Muscle of leg (tissue), 11 donors: ENCODE results near the gene SHISA9. TPM values are rescaled to one million over a fixed set of nuclear protein-coding genes. Genes with fewer than 3 reads are reported as not detected.

Experiments used
- DNase-seq: peaks from one replicate; pipeline ENCODE4 v3.0.0; 2013
- H3K27ac ChIP-seq: one replicate; pipeline ENCODE4 v1.5.1; 2013; ENCODE audit warnings: mild to moderate bottlenecking, low read length, control low read depth
- H3K27me3 ChIP-seq: one replicate; pipeline ENCODE4 v1.6.1; 2013; ENCODE audit warnings: low read length; ENCODE audit not compliant: control insufficient read depth, insufficient read depth
- H3K36me3 ChIP-seq: one replicate; pipeline ENCODE4 v1.6.1; 2013; ENCODE audit warnings: low read length; ENCODE audit not compliant: control insufficient read depth, insufficient read depth
- H3K4me1 ChIP-seq: one replicate; pipeline ENCODE4 v1.6.1; 2013; ENCODE audit warnings: low read length; ENCODE audit not compliant: control insufficient read depth, insufficient read depth
- H3K4me3 ChIP-seq: one replicate; pipeline ENCODE4 v1.5.1; 2013; ENCODE audit warnings: low read length, control low read depth
- H3K9me3 ChIP-seq: replicated peaks from 2 replicates; pipeline ENCODE4 v1.6.1; 2013; ENCODE audit warnings: low read depth, low read length; ENCODE audit not compliant: control insufficient read depth
- WGBS: methylation state at CpG from one replicate; pipeline ENCODE4 v1.1.5; 2013; ENCODE audit warnings: missing lambda C conversion rate; ENCODE audit not compliant: insufficient coverage; 5-methylcytosine and 5-hydroxymethylcytosine counted together
- polyA plus RNA-seq, 8 donors: library from polyadenylated mRNA; unstranded; fragments of 120-200 nt; gene quantifications; one replicate each; pipeline versions ENCODE4 v1.2.1 to v1.2.3, GENCODE V29; 2013; ENCODE audit warnings: inconsistent platforms in 1 of 8, low replicate concordance in 1 of 8; ENCODE audit not compliant: insufficient read length in 8 of 8, insufficient read depth in 1 of 8
- total RNA-seq: library from RNA; stranded (reverse); fragments of 120-200 nt; gene quantifications from one replicate; pipeline ENCODE4 v1.2.4, GENCODE V29; 2013

Gene SHISA9
- total and polyA plus RNA-seq, 9 donors, result 0.04 to 0.31 (median 0.14) TPM

- no peak for DNase-seq
- H3K4me3 ChIP-seq, result no peak overlapping the region
- no peak overlapping the region for H3K27ac ChIP-seq
- peaks cover 56% of the 10 kb centered on the region for H3K27me3 ChIP-seq
- no peaks in the 10 kb centered on the region for H3K36me3 ChIP-seq
- WGBS, result no CpG with 5 or more reads among the region's 6 CpGs
- no peaks in the 10 kb centered on the region for H3K9me3 ChIP-seq
- H3K4me1 ChIP-seq, result peaks cover 4% of the 10 kb centered on the region
Measured at GRCh38 chr16:12899529-12900143, 1.8 kb upstream of the SHISA9 start.

DNA sequence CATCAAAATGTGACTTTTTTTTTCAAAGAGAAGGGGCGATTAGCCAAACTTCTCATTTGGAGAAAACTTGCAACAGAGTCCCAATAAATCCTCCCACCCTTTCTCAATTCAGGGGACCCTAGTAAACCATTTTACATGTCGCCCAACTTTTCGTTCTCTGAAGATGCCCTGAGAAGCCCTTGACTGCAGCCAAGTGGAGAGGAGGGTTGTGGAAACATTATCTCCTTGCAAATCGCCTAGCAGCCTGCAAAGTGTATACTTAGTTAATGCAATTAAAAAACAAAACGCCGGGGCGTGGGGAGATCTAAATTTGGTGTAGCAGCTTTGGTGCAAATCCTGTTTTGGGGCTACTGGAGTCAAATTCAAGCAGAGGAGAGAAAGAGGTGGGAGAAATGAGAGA, 1.2 kb upstream of the SHISA9 start:
- peaks cover 60% of the 10 kb centered on the region for H3K27me3 ChIP-seq
- 12% methylated on average over 3 of the region's 7 CpGs for WGBS

GRCh38 chr16:12900599-12901203, 697 bp upstream of the SHISA9 start:
- H3K27me3 ChIP-seq, result peaks cover 62% of the 10 kb centered on the region
- under 1% methylated on average over 37 of the region's 37 CpGs for WGBS
- no peaks in the 10 kb centered on the region for H3K36me3 ChIP-seq
- peaks cover 4% of the 10 kb centered on the region for H3K4me1 ChIP-seq
- H3K4me3 ChIP-seq, result no peak overlapping the region
- no peak overlapping the region for H3K27ac ChIP-seq
- no peaks in the 10 kb centered on the region for H3K9me3 ChIP-seq
- no peak for DNase-seq

More for the DNA sequence above, 1.2 kb upstream of the SHISA9 start:
- H3K36me3 ChIP-seq, result no peaks in the 10 kb centered on the region
- H3K27ac ChIP-seq, result no peak overlapping the region
- peaks cover 4% of the 10 kb centered on the region for H3K4me1 ChIP-seq
- no peak for DNase-seq
- H3K9me3 ChIP-seq, result no peaks in the 10 kb centered on the region
- H3K4me3 ChIP-seq, result no peak overlapping the region

DNA sequence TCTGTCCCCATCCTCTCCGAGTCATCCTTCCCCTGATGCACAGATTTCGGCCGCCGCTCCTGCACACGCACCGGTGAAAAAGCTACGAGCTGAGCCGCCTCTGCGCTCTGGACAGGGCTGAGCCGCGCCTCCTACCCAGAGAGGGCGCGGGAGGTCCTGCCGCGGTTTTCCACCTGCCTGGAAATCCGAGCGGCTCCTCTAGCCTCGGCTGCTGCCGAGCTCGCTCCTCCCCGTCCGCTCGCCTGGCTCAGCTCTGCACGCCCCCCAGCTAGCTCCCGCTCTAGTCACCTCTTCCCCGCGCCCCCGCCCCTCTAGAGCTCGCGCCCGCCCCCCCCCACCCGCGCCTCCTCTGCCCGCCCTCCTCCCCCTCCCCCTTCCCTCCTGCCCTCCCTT, 198 bp upstream of the SHISA9 start:
- Histone ChIP-seq H3K9me3 (no peaks in the 10 kb centered on the region), H3K4me1 (peaks cover 4% of the 10 kb centered on the region), H3K27me3 (peaks cover 67% of the 10 kb centered on the region), H3K27ac (no peak overlapping the region), H3K4me3 (no peak overlapping the region), H3K36me3 (no peaks in the 10 kb centered on the region)
- WGBS, result 0% methylated on average over 17 of the region's 34 CpGs
- DNase-seq, result no peak

GRCh38 chr16:12902511-12903372, 1.3 kb downstream of the SHISA9 start:
- DNase-seq, result no peak
- Histone ChIP-seq H3K9me3 (no peaks in the 10 kb centered on the region), H3K4me3 (no peak overlapping the region), H3K4me1 (peaks cover 4% of the 10 kb centered on the region), H3K36me3 (no peaks in the 10 kb centered on the region), H3K27me3 (peaks cover 68% of the 10 kb centered on the region), H3K27ac (no peak overlapping the region)
- WGBS, result under 1% methylated on average over 41 of the region's 55 CpGs

GRCh38 chr16:12903407-12904328, 2.3 kb downstream of the SHISA9 start:
- Histone ChIP-seq H3K36me3 (no peaks in the 10 kb centered on the region), H3K27ac (no peak overlapping the region), H3K4me3 (no peak overlapping the region), H3K27me3 (peaks cover 66% of the 10 kb centered on the region), H3K4me1 (peaks cover 4% of the 10 kb centered on the region), H3K9me3 (no peaks in the 10 kb centered on the region)
- DNase-seq, result no peak
- 5% methylated on average over 7 of the region's 38 CpGs for WGBS

GRCh38 chr16:12904329-12904671, 2.9 kb downstream of the SHISA9 start:
- DNase-seq, result no peak
- Histone ChIP-seq H3K36me3 (no peaks in the 10 kb centered on the region), H3K27ac (no peak overlapping the region), H3K4me1 (peaks cover 4% of the 10 kb centered on the region), H3K4me3 (no peak overlapping the region), H3K9me3 (no peaks in the 10 kb centered on the region), H3K27me3 (peaks cover 59% of the 10 kb centered on the region)
- WGBS, result 5% methylated on average over 3 of the region's 7 CpGs

- DNase-seq, result no peak
- peaks cover 40% of the 10 kb centered on the region for H3K27me3 ChIP-seq
- no CpG with 5 or more reads among the region's 5 CpGs for WGBS
Measured at GRCh38 chr16:12906271-12906670, 4.9 kb downstream of the SHISA9 start.

GRCh38 chr16:12906765-12907516, 5.5 kb downstream of the SHISA9 start:
- Histone ChIP-seq H3K4me1 (peaks cover 4% of the 10 kb centered on the region), H3K27ac (no peak overlapping the region), H3K36me3 (no peaks in the 10 kb centered on the region), H3K4me3 (no peak overlapping the region), H3K9me3 (no peaks in the 10 kb centered on the region), H3K27me3 (peaks cover 38% of the 10 kb centered on the region)
- no peak for DNase-seq
- 90% methylated on average over 3 of the region's 5 CpGs for WGBS

More at GRCh38 chr16:12906271-12906670, 4.9 kb downstream of the SHISA9 start:
- no peak overlapping the region for H3K27ac ChIP-seq
- H3K4me1 ChIP-seq, result peaks cover 4% of the 10 kb centered on the region
- H3K4me3 ChIP-seq, result no peak overlapping the region
- H3K9me3 ChIP-seq, result no peaks in the 10 kb centered on the region
- H3K36me3 ChIP-seq, result no peaks in the 10 kb centered on the region
